IPS-18c (cell line): ENCODE results near the gene PLIN5.

ENCODE experiments used
- H3K4me3 ChIP-seq: 2 replicates; pipeline ENCODE4 v1.7.0; 2013; ENCODE audit warnings: low read depth, mild to moderate bottlenecking, low read length, moderate library complexity; ENCODE audit not compliant: insufficient read depth
- H3K9me3 ChIP-seq: one replicate; pipeline ENCODE4 v1.6.1; 2013; ENCODE audit warnings: mild to moderate bottlenecking, low read length, moderate library complexity; ENCODE audit not compliant: control insufficient read depth, insufficient read depth

The PLIN5 gene

DNA sequence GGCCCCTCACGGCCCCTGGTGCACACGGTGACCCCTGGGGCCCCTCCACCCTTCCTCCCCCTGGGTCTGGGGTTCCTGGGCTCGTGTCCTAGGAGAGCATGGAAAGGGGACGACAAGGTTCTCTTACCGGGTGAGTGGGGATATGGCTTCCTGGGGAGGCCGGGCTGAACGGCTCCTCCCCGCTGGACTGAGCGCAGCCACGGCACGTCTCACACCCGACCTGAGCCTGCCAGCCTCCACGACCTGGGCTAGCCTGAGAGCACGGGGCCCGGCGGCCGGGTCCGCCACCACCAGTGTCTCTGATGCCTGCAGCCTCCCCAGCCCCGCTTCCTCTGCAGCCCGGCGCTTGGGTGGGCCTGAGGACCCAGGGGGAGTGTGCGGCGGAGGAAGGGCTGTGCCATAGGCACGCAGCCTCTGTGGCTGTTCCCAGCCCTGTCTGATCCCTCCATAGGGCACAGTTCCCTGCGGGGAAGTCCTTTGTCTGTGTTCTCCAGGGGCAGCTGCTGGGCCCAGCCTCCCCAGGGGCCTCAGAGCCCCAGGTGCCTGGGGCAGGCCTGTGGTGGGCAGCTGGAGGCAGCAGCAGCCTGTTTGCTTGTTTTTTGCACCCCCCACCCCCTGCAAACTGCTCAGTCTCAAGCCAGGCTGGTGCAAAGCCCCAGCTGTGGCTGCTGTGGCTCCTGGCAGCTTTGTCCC lies 31.7 kb downstream of the PLIN5 start:
- Histone ChIP-seq H3K9me3 (peaks cover 2% of the 10 kb centered on the region), H3K4me3 (no peak overlapping the region)

DNA sequence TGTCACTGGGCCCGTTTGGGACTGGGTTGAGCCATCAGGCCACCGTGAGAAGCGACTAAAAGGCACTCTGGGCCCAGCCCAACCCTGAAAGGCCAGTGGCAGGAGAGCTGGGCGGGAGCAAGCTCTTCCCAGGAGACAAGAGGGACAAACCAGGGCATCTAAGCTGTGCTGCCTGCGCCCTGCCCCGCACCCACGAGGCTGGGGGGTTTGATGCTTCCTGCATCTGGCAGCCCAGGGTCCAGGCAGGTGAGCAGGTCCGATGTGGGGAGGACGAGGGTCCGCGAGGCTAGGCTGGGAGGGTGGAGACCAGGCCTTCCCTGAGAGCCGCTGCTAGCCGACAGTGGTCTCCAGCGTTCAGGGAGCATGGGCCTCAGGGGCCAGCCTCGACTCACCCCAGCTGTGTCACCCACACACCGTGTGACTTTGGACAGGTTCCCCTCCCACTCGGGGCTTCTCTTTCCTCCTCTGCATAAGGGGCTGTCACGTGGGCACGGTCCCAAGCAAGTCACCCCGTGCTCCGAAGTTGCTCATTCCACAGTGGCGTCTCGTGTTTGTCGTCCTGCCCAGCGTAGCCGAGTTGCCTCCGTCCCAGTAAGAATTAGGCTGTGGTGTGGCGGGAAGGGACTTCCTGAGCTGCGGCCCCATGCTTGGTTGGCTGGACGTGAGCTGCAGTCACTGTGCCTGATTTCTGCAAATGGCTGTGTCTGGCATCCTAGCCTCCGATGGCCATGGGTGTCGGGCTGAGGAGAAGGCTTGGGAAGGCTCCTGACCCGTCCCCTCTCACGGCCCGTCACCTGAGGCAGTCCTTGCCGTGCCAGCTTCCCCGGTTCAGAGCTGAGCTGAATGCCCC lies 32.5 kb downstream of the PLIN5 start:
- Histone ChIP-seq H3K9me3 (peaks cover 2% of the 10 kb centered on the region), H3K4me3 (no peak overlapping the region)

DNA sequence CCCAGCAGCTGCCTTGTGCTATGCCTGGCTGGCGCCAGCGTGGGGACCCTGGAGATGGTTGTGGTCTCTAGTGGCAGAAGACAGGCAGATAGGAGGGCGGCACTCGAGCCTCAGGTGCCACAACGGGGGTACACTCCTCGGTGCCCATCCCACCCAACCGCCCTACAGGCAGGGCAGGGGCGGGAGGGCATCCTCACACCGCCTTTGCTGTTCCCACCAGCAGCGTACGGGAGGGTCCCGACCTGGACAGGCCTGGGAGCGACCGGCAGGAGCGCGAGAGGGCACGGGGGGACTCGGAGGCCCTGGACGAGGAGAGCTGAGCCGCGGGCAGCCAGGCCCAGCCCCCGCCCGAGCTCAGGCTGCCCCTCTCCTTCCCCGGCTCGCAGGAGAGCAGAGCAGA lies 33.3 kb downstream of the PLIN5 start:
- Histone ChIP-seq H3K9me3 (peaks cover 2% of the 10 kb centered on the region), H3K4me3 (no peak overlapping the region)

DNA sequence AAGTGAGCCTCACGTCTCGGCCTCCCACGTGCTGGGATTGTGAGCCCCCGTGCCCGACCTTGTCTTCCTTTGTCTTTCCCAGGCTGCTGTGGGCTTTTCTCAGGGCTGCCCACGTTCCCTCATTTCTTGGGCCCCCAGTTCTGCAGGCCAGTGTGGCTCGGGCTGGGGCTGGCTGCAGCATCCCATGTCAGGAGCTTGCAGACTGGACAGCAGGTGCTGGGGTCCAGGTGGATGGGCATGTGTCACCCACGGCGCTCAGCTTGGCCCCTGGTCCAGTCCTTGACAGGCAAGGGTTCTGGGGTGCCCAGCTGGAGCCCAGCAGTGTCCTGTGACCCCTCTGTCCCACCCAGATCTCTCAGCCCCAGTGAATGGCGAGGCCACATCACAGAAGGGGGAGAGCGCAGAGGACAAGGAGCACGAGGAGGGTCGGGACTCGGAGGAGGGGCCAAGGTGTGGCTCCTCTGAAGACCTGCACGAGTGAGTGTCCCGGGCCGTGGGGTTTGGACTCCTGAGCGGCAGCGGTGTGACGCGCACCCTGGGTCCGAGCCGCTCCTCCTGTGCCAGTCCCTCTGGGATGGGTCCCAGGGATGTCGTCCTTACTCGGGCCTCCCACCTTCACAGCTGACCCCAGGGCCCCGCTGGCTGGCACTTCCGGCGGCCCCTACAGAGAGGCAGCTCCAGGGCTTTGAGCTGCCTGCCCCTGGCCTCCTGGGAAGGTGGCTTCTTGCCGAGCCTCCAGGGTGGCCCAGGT lies 34.0 kb downstream of the PLIN5 start:
- peaks cover 2% of the 10 kb centered on the region for H3K9me3 ChIP-seq
- H3K4me3 ChIP-seq = no peak overlapping the region

DNA sequence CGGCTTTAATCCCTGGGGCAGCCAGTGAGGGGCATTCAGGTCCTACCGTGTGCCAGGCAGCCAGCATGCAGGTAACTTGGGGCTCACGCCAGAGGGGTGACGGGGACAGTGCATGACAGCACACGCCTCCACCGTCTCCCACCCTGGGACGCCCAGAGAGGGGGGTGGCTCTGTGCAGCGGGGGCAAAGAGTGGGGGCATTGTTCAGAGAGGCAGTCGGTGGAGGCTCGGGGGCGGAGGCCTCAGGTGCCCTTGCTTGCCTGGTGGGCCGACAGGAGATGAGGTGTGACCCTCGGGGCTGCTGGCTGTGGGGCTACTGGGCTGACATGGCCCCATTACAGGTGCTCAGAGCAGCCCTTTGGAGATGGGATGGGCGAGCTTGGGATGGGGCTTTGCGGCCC lies 35.2 kb downstream of the PLIN5 start:
- Histone ChIP-seq H3K4me3 (no peak overlapping the region), H3K9me3 (no peaks in the 10 kb centered on the region)

DNA sequence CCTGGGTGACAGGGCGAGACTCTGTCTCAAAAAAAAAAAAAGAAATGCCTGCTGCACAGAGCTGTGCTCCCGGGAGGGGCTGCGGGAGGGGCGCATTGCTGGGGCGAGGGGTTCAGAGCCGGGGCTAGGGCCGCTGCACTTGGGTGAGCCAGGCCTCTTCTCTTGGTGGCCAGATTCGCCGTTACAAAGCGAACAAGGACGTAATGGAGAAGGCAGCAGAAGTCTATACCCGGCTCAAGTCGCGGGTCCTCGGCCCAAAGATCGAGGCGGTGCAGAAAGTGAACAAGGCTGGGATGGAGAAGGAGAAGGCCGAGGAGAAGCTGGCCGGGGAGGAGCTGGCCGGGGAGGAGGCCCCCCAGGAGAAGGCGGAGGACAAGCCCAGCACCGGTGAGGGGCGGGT lies 35.7 kb downstream of the PLIN5 start:
- Histone ChIP-seq H3K9me3 (no peaks in the 10 kb centered on the region), H3K4me3 (no peak overlapping the region)

DNA sequence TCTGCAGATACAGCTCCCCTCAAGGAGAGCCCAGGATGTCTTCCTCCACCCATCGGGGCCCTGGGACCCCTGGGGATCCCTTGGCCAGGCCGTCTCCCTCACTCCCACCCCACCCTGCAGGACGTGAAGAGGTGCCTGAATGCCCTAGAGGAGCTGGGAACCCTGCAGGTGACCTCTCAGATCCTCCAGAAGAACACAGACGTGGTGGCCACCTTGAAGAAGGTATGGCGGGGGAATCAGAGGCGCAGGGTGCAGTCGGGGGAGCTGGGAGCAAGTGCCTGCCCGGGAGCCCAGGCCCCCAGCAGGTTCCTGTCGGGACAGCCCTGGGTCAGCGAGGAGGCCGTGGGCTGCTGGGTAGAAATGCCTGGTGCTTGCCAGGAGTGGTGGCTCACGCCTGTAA lies 36.3 kb downstream of the PLIN5 start:
- Histone ChIP-seq H3K9me3 (no peaks in the 10 kb centered on the region), H3K4me3 (no peak overlapping the region)

DNA sequence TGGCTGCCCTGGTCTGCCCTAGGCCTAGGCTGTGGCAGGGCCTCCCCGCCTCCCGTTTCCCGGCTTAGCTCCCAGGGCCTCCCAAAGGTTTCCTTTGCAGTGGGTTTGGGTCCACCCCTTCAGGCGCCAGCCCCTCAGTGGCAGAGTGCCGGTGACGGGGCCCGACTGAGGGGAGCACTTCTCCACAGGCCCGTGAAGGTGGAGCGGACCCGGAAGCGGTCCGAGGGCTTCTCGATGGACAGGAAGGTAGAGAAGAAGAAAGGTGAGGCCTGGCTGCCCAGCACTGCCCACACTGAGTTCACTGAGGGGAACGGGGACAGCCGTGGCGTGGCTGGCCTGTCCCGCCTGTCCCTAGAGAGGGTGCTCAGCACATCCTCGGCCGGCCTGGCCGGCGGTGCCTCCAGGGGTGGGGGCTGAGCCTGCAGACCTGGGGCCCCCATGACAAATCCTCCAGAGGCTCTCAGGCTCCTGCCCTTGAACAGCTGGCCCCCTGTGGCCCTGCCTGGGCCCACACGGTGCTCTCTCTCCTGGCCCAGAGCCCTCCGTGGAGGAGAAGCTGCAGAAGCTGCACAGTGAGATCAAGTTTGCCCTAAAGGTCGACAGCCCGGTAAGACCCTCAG lies 37.1 kb downstream of the PLIN5 start:
- Histone ChIP-seq H3K9me3 (no peaks in the 10 kb centered on the region), H3K4me3 (no peak overlapping the region)

DNA sequence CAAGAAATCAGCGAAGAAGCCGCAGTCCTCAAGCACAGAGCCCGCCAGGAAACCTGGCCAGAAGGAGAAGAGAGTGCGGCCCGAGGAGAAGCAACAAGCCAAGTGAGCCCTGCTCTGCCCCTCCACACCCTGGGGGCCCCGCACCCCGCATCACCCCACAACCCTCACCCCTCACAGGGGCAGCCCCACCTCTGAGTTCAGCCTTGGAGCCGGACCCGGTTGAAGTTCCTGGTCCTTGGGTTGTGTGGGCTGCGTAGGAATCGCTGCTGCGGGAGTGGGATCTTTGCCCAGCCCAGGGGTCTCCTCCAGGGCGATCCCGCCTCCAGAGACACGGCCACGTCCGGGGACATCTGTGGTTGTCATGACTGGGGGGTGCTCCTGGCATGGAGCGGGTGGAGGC lies 38.7 kb downstream of the PLIN5 start:
- Histone ChIP-seq H3K9me3 (no peaks in the 10 kb centered on the region), H3K4me3 (no peak overlapping the region)

DNA sequence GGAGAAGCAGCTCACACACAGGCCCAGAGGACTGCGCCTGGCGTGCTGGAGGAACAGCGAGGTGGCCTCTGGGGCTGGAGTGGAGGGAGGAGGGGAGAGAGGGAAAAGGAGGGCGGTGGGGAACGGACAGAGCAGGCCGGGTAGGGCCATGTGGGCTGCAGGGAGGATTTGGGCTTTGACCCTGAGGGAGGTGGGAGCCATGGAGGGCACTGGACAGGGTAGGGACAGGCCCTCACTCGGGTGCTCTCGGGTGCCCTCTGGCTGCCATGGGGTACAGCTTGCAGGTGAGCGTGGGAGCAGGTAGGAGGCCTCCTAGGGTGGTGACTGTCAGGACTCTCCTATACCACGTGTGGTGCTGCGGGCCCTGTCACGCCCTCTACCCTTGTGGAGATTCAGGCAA lies 39.6 kb downstream of the PLIN5 start:
- Histone ChIP-seq H3K4me3 (no peak overlapping the region), H3K9me3 (no peaks in the 10 kb centered on the region)

DNA sequence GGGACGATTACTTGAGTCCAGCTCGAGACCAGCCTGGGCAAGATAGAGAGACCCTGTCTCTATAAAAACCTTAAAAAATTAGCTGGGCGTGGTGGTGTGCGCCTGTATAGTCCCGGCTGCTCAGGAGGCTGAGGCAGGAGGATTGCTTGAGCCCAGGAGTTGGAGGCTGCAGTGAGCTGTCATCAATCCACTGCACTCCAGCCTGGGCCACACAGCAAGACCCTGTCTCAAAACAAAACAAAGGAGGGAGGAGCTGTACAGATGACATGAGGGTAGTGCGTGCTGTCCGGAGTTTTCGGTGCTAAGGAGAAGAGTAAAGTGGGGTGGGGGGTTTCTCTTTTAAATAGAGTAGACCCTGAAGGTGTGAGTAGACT lies 40.3 kb downstream of the PLIN5 start:
- Histone ChIP-seq H3K9me3 (no peaks in the 10 kb centered on the region), H3K4me3 (no peak overlapping the region)

DNA sequence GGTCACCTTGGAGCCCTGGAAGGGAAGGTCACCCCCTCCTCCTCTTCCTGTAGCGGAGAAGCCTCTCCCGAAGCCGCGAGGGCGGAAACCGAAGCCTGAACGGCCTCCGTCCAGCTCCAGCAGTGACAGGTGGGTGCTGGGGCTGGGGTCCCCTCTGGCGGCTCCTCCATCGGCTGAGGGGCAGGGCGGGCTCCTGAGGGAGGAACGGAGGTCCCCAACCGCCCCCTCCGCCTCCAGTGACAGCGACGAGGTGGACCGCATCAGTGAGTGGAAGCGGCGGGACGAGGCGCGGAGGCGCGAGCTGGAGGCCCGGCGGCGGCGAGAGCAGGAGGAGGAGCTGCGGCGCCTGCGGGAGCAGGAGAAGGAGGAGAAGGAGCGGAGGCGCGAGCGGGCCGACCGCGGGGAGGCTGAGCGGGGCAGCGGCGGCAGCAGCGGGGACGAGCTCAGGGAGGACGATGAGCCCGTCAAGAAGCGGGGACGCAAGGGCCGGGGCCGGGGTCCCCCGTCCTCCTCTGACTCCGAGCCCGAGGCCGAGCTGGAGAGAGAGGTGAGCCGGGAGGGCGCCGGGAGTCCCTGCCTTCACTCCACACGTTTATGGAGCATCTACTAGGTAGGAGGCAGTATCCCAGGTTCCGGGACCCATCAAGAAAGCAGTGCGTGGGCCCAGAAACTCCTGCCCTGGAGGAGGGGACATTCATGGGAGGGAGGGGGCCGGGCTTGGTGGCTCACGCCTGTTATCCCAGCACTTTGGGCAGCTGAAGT lies 40.9 kb downstream of the PLIN5 start:
- no peak overlapping the region for H3K4me3 ChIP-seq
- H3K9me3 ChIP-seq = no peaks in the 10 kb centered on the region

DNA sequence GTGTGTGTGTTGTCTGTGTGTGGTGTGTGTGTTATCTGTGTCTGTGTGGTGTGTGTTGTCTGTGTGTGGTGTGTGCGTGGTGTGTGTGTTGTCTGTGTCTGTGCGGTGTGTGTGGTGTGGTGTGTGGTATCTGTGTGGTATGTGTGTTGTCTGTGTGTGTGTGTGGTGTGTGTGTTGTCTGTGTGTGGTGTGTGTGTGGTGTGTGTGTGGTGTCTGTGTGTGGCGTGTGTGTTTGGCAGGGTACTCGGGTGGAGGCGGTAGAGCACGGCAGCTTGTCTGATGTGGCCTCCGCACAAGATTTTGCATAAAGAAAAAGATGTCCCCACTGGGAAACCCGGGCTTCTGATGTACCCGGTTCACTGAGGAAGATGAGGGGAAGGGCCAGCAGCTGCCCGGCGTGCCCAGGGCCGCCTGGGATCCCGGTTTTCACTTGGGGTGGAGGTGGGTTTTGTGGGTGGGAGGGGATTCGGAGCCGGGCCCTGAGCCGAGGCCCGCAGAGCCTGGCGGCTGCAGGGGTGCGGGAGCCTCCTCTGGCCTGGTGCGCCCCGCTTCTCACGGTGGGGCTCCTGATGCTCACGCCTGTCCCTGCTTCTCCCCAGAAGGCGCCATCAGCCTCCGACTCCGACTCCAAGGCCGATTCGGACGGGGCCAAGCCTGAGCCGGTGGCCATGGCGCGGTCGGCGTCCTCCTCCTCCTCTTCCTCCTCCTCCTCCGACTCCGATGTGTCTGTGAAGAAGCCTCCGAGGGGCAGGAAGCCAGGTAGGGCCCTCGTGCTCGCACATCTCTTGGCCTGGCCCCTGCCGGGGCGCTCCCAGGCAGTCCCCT lies 41.7 kb downstream of the PLIN5 start:
- Histone ChIP-seq H3K9me3 (no peaks in the 10 kb centered on the region), H3K4me3 (no peak overlapping the region)

DNA sequence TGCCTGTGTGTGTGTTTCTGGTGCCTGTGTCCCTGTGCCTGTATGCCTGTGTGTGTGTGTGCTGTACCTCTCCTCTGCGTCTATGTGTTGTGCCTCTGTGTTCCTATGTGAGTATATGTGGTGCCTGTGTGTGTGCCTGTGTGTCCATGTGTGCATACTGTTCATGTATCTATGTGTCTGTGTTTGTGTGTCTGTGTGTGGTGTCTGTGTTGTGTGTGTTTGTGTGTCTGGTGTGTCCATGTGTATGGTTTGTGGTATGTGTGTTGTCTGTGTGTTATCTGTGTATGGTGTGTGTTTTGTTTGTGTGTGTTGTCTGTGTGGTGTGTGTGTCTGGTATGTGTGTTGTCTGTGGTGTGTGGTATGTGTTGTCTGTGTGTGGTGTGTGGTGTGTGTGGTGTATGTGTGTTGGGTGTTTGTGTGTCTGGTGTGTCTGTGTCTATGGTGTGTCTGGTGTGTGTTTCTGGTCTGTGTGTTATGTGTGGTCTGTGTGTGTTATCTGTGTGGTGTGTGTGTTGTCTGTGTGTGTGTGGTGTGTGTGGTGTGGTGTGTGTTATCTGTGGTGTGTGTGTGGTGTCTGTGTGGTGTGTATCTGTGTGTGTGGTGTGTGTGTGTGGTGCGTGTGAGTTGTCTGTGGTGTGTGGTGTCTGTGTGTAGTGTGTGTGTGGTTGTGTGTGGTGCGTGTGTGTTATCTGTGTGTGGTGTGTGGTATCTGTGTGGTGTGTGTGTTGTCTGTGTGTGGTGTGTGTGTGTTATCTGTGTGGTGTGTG lies 42.5 kb downstream of the PLIN5 start:
- Histone ChIP-seq H3K9me3 (no peaks in the 10 kb centered on the region), H3K4me3 (no peak overlapping the region)

DNA sequence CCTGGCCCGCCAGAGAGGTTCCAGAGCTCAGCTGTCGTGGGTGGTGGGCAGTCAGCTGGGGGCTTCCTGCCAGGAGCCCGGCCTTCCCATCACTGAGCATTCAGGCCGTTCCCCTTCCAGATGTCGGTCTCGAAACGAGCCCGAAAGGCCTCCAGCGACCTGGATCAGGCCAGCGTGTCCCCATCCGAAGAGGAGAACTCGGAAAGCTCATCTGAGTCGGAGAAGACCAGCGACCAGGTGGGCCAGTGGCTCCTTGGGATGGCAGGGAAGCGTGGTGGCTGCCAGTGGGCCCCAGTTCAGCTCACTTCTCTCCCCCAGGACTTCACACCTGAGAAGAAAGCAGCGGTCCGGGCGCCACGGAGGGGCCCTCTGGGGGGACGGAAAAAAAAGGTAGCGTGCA lies 43.6 kb downstream of the PLIN5 start:
- H3K4me3 ChIP-seq = no peak overlapping the region
- no peaks in the 10 kb centered on the region for H3K9me3 ChIP-seq

DNA sequence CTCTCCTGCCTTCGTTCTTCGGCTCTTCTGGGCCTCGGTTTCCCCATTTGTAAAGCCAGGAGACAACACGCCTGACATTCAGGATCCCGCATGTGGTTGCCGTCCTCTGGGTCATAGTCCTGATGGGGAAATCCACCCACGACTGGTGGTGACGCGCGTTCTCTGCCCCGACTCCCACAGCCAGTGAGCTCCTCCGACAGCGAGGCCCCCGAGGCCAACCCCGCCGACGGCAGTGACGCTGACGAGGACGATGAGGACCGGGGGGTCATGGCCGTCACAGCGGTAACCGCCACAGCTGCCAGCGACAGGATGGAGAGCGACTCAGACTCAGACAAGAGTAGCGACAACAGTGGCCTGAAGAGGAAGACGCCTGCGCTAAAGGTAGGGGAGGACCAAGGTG lies 46.5 kb downstream of the PLIN5 start:
- Histone ChIP-seq H3K4me3 (no peak overlapping the region), H3K9me3 (no peaks in the 10 kb centered on the region)
